ENCODE data around the gene RBM17.
"Not testable (repeated sequence)": the region's sequence is repeated elsewhere in the genome, so short reads cannot be mapped to it uniquely, and the experiment has no call there.

The RBM17 gene

DNA sequence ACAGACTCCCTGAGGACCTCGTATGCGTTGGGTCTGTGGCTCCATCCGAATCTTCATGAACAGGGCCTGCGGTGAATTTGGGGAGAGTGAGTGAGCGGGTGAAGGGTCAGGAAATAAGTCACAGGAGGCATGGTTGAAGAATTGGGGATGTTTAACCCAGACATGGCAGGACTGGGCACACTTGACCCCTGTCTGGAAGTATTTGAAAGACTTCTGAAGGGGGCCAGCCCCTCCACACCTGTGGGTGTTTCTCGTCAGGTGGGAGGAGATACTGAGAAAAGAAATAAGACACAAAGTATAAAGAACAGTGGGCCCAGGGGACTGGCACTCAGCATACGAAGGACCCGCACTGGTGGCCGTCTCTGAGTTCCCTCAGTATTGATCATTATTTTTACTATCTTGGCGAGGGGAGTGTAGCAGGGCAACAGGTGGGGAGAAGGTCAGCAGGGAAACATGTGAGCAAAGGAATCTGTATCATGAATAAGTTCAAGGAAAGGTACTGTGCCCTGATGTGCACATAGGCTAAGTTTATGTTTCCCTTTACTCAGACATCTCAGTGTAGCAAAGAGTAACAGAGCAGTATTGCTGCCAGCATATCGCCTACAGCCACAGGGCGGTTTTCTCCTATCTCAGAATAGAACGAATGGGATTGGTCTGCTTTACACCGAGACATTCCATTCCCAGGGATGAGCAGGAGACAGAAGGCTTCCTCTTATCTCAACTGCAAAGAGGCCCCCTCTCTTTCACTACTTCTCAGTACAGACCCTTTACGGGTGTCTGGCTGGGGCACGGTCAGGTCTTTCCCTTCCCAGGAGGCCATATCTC, 75.6 kb downstream of the RBM17 start:
- Histone ChIP-seq H3K9me3 (ENCODE audit: control insufficient read depth, insufficient read depth, low read length) (no peaks in the 10 kb centered on the region), H3K27me3 (ENCODE audit: control insufficient read depth, insufficient read depth, low read length) (no peaks in the 10 kb centered on the region), H3K4me3 (ENCODE audit: low read depth, low read length) (peak overlapping the region; percentile 71), H3K4me1 (ENCODE audit: control insufficient read depth, insufficient read depth, low read length) (peaks cover 10% of the 10 kb centered on the region; the same call in 1 of the 2 replicates), H3K9ac (ENCODE audit: low read depth, low read length) (peak overlapping the region; percentile 77; the same call in 1 of the 2 replicates), H3K36me3 (ENCODE audit: control insufficient read depth, insufficient read depth, low read length) (0 out of 2 replicates have a peak, but pooled peaks cover 9% of the 10 kb centered on the region), H3K27ac (ENCODE audit: low read depth, low read length) (peak overlapping the region; percentile 66)

DNA sequence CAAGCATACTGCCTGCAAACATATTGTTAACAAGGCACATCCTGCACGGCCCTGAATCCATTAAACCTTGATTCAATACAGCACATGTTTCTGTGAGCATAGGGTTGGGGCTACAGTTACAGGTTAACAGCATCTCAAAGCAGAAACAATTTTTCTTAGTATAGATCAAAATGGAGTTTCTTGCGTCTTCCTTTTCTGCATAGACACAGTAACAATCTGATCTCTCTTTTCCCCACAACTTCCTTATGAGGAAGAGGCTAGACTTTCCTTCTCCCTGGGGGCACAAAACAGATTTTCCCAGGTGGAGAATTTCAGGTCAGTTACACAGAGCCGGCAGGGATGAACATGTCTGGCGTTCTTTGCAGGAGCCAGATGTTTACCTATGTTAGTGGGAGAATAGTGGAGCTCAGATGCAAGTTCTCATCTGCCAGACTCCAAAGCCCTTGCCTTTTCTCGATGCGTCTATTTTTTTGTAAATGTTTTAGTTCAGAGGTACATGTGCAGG, 76.4 kb downstream of the RBM17 start:
- H3K4me1 ChIP-seq (ENCODE audit: control insufficient read depth, insufficient read depth, low read length) = peaks cover 10% of the 10 kb centered on the region; the same call in 1 of the 2 replicates
- H3K27ac ChIP-seq (ENCODE audit: low read depth, low read length) = no peak overlapping the region
- no peak overlapping the region for H3K9ac ChIP-seq (ENCODE audit: low read depth, low read length)
- H3K9me3 ChIP-seq (ENCODE audit: control insufficient read depth, insufficient read depth, low read length) = no peaks in the 10 kb centered on the region
- H3K4me3 ChIP-seq (ENCODE audit: low read depth, low read length) = no peak overlapping the region
- H3K27me3 ChIP-seq (ENCODE audit: control insufficient read depth, insufficient read depth, low read length) = no peaks in the 10 kb centered on the region
- H3K36me3 ChIP-seq (ENCODE audit: control insufficient read depth, insufficient read depth, low read length) = 0 out of 2 replicates have a peak, but pooled peaks cover 9% of the 10 kb centered on the region

DNA sequence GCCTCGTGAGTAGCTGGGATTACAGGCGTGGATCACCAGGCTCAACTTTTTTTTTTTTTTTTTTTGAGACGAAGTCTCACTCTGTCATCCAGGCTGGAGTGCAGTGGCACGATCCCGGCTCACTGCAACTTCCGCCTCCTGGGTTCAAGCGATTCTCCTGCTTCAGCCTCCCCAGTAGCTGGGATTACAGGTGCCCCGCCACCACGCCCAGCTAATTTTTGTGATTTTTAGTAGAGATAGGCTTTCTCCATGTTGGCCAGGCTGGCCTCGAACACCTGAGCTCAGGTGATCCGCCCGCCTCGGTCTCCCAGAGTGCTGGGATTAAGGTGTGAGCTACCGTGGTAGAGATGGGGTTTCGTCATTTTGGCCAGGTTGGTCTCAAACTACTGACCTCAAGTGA, 77.1 kb downstream of the RBM17 start:
- not testable (repeated sequence) for H3K4me3 ChIP-seq (ENCODE audit: low read depth, low read length); H3K9me3 ChIP-seq (ENCODE audit: control insufficient read depth, insufficient read depth, low read length); H3K27ac ChIP-seq (ENCODE audit: low read depth, low read length); H3K4me1 ChIP-seq (ENCODE audit: control insufficient read depth, insufficient read depth, low read length); H3K27me3 ChIP-seq (ENCODE audit: control insufficient read depth, insufficient read depth, low read length); H3K36me3 ChIP-seq (ENCODE audit: control insufficient read depth, insufficient read depth, low read length); H3K9ac ChIP-seq (ENCODE audit: low read depth, low read length)

Data from HUES48 (cell line).